NCI-H1048 (cell line): ENCODE measurements around the gene EME1.
A peak's percentile ranks its signal among the peaks of the same experiment; 100 is the strongest.
"Not testable (repeated sequence)": the region's sequence is repeated elsewhere in the genome, so short reads cannot be mapped to it uniquely, and the experiment has no call there.

ENCODE experiments used
- DNase-seq: peaks from one replicate; lab custom pipeline; 2025; lab: John Stamatoyannopoulos, UW

Gene EME1

DNA sequence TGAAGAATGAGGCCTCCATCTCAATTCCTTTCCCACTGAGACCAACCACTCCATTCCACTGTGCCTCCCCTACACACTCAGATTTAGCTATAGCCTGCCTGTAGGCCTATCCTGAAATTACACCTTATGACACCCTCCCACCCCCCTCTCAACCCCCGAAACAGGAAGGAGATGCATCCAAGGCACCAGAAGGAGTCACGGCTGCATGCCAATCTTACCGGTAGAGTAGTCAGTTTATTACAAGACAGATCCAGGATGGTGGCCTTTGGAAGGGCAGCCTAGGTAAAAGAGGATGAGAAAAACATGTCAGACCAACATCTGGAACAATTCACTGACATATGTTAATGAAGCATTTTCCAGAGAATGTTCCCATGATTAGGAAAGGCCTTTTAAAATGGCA lies 21.7 kb downstream of the EME1 start:
- no peak for DNase-seq

DNA sequence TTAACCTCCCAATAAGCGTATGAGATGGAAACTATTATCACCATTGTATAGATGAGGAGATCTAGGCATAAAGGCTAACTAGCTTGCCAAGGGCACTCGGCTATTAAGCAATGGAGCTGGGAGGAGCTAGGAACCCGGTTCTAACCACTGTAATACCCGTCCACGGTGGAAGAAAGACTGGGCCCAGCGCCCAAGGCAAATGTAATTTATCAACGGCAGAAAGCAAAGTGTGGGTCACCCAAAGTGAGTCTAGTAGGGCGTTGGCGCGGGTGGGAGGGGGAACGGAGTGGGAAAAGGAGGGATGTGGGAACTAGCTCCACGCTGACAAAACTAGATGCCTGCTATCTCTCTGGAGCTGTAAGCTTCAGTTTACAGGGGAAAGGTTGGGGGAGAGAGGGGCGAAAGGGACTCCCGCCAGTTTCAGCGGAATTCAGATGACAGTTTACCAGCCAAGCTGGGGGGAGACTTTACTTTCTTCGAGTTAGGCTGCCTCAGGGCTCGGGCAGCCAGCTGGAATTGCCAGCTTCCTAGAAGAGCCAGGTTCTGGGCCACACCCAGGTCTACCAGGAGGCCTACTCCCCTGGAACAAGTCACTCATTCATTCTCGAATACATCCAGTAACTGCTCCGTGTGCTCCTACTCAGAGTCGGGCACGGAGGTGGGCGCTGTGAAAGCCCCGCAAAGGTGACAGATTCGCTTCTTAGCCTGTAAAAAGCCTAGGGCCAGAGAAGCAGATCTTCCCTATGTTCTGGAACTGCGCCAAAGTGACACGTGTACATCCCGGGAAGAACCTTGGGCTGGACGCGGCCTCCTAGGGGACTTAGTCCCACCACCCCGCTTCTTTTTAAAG lies 23.5 kb downstream of the EME1 start:
- no peak for DNase-seq

DNA sequence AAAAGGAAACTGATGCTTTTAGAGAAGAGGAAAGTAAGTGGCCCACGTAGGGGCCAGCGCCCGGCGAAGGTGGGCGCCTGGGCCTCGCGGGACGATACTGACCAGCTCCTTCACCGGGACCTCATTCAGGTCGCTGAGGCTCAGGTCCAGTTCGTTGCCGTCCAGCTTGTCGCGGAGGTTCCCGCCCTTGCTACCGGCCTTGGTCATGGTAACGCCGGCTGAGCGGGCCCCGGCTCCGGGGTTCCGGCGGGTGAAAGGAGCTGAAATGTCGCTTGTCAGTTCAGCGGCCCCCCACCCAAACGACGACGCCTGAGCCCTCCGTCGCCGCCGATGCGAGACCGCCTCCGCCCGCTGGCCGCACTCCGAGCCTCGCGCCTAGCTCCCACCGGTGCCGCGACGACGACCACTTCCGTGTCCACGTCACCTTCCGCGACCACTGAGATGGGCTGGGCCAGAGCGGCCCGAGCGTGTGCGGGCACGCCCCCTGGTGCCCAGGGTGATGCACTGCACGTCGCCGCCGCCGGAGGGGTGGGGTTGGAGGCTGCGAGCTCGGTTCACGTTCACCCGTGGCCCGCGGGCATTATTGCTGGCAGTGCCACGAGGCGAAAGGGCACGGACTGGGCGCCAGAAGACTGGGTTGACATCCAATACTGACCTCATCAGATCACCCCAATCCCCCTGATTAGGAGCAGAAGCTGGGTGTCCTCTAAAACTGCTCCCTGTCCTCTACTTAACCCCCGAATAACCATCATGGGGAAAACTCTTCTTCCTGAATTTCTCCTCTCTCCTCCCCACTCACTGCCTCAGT lies 24.3 kb downstream of the EME1 start, which contains the start of gene LRRC59:
Gene LRRC59, minus strand, starts transcription at position 413 of the 808 bp plus-strand sequence. Its CDS starts 206 bp downstream, at position 207.
- peak; percentile 71 for DNase-seq

DNA sequence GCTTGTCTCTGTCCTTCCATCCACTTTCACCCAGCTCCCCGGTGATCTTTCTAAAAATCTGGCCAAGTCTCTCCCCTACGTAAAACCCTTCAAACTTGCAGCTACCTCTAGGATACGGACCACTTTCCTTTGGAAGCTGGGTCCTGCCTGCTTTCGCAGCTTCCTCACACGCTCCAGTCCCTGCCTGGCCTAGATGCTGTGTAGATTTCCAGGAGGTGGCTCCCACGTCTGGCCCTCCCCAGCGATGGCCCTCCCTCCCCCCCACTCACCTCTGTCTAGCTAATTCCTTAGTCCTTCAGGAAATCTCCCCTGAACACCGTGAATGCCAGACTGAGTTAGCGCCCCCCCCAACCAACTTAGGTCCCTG lies 24.9 kb downstream of the EME1 start:
- no peak for DNase-seq

DNA sequence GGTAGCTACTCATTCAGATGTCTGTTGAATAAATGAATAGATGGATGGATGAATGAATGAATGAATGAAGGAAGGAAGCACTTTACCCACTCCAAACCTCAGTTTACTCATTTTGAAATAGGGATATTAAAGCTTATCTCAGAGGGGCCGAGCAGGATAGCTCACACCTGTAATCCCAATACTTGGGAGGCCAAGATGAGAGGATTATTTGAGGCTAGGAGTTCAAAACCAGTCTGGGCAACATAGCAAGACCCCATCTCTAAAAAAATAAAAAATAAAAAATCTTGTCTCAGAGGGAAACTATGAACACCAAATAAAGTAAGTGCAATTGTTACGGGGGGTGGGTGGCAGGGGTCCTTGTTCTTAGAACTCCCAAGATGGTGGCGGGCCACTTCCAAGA lies 25.6 kb downstream of the EME1 start:
- not testable (repeated sequence) for DNase-seq

DNA sequence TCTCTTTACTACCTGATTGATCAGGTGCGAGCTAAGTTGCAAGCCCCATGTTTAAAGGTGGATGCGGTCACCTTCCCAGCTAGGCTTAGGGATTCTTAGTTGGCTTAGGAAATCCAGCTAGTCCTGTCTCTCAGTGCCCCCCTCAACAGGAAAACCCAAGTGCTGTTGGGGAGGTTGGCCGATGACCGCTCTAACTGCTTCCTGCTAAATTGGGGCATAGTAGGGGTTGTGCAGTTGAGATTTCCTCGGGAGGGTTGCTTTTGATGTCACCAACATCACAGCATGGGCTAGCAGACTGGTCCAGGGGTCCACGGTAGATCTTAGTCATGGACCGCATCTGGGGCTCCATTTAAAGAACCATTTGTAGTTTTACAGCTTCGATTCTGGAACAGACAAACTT lies 26.6 kb downstream of the EME1 start:
- not testable (repeated sequence) for DNase-seq

DNA sequence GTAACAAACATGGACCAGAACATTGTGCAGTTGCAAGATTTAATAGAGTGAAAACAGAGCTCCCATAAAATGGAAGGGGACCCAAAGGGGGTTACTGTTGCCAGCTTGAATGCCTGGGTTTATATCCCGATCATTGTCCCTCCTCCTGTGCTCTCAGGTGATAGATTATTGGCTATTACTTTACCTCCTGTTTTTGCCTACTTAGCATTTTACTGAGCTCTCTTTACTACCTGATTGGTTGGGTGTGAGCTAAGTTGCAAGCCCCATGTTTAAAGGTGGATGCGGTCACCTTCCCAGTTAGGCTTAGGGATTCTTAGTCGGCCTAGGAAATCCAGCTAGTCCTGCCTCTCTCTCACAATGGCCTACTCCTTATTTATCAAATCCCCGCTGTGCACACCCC lies 32.3 kb downstream of the EME1 start:
- DNase-seq = not testable (repeated sequence)

DNA sequence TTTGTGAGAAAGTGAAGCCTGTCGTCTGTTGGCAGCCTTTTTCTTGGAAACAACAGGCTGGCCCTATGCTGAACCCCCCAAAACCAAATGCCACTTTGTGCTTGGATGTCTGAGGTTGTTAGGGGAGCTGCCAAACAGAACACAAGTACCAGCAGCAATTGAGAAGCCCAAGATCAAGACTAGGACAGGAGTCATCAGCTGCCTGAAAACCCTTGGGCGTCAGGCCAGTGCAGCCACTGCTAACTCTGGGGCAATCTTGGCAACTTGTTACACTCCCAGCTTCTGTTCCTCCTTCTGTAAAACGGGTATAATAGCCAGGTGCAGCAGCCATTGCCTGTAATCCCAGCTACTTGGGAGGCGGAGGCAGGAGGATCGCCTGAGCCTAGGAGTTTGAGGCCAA lies 33.5 kb downstream of the EME1 start:
- no peak for DNase-seq

DNA sequence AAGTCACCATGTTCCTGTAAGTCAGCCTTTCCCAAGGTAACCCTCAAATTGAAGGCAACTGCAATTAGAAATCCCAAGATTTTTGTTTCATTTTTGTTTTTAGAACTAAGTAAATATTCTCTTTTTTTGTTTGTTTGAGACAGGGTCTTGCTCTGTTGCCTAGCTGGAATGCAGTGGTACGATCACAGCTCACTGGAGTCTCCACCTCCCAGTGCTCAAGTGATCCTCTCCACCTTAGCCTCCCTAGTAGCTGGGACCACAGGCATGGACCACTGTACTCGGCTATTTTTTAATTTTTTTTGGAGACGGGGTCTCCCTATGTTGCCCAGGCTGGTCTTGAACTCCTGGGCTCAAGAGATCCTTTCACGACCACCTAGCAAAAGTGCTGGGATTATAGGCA lies 34.9 kb downstream of the EME1 start:
- DNase-seq = no peak

DNA sequence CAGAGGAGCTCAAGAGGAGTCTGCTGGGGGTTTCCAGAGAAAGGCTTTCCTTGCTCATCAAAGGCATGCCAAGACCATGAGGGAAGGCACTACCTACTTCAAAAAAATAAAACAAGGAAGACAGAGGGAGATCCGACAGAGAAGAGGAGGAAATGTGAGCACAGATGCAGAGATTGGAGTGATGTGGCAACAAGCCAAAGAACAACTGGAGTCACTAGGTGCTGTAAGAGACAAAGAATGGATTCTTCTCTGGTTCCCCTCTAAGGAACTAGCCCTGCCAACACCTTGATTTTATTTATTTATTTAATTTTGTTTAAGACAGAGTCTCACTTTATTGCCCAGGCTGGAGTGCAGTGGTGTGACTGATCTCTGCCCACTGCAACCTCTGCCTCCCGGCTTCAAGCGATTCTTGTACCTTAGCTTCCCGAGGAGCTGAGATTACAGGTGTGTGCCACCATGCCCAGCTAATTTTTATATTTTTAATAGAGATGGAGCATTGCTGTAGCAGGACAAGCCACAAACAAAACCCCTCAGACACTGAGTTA lies 39.2 kb downstream of the EME1 start:
- DNase-seq = no peak

DNA sequence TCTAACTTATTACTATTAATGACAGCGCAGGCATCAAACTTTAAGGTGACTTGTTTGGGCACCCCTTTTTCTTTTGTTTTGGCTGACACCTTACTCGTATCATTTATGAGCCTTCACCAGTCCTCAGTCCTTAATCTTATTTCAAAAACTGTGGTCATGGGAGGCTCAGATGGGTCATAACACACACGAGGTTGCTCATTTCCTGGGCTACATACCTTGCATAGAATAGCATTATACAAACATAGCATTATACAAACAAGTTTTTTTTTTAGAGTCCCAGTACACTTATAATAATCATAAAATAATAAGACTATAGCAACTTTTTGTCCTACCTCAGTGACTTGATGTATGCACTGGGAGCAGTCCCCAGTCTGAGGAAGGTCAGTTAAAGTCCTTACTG lies 41.8 kb downstream of the EME1 start:
- DNase-seq = no peak

DNA sequence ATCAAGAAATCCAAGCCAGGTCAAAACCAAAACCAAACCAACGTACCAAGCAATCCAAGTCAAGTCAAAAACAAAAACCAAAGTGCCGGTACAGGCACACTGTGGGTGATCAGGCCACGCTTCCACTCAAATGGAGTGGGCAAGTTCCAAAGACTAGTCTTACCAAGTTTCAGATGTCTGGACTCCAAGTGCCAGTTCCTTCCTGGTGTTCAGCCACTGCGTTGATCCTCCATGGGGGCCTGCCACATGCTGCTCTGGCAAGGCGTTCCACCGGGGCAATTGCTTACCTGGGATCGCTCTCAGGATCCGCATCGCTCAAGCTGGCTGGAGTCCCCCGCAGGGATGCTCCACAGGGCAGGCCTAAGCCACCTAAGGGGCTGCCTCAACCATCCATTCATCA lies 46.5 kb downstream of the EME1 start:
- not testable (repeated sequence) for DNase-seq

DNA sequence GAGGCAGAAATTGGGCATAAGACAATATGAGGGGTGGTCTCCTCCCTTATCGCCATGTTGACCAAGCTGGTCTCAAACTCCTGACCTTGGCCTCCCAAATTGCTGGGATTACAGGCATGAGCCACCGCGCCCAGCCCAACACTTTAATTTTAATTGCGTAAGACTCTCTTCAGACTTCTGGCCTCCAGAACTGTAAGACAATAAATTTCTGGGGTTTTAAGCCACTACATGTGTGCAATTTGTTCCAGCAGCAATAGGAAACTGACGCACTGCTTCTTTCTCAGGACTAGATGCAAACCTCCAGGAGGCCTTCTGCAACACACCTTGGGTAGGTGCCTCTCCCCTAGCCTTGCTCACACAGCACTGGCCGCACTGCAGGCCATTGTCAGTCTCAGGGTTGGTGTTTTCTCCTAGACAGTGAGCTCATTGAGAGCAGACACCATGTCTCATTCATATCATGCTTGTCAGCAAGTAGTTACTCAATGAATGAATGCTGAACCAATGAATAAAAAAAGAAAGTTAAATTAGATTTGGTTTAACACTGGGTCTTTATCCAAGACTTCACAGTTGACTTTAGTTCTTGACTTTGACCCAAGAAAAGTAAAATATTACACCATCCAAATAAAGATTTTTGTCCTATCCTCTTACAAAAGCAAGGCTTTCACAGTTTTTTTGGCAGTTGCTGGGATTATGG lies 47.5 kb downstream of the EME1 start:
- no peak for DNase-seq

DNA sequence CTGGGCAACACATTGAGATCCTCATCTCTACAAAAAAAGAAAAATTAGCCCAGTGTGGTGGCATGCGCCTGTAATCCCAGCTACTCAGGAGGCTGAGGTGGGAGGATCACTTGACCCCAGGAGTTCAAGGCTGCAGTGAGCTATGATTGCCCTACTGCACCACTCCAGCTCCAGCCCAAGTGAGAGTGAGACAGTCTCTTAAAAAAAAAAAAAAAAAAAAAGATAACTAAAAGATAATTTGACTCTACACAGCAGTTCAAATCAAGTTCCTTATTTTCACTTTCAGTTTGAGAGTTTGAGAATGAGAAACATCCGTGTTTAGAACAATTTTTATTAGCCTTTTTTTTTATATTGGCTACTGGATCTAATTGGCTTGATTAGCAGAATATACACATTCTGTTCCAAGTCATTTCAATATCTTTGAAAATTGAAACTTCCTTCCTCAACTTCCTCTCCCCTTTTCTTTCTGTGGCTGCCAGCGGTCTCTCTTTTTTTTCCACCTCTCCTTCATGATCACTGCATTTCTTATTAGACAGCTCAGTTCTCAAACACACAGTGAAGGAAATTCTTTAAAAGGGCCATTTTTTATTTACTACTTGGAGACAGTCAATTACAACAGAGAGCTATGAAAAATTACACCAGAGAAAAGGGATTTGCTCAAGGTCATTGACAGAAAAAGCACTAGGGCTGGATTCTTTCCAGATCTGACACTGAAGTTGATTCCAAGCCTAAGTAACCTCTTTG lies 48.5 kb downstream of the EME1 start:
- DNase-seq = no peak

DNA sequence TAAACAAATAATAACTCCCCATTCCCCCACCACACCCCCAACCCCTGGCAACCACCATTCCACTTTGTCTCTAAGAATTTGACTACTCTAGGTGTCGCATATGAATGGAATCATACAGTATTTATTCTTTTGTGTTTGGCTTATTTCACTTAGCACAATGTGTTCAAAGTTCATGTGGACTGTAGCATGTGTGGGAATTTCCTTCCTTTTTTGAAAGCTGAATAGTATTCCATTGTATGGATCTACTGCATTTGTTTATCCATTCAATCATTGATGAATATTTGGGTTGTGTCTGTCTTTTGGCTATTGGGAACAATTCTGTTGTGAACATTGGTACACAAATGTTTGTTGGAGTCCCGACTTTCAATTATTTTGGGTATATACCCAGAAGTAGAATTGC lies 49.7 kb downstream of the EME1 start:
- DNase-seq = no peak

DNA sequence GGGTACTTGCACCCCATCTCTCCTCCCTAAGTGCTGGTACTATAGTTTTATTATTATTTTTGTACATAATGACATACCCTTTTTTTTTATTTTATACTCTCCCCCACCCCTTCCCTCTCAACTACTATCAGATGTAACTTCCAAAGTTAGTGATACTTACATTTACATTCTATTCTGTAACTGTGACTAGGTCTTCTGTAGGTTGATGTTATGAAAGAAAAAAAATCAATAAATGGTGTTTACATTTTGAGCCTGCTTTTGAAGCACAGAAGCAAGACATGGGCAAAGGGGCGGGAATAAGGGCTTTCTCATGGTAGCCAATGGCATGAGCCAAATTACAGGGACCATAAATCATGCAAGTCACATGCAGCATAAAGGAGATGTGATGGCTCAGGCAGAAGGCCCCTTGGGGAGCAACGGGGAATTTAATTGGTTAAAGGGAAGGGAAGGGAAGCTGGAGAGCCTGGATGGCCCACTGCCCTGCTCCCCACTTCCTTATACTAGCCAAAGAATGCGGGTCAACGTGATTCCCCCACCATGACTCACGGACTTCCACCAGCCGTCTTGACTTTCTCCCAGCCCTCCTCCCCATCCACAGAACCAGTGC lies 50.6 kb downstream of the EME1 start:
- no peak for DNase-seq

DNA sequence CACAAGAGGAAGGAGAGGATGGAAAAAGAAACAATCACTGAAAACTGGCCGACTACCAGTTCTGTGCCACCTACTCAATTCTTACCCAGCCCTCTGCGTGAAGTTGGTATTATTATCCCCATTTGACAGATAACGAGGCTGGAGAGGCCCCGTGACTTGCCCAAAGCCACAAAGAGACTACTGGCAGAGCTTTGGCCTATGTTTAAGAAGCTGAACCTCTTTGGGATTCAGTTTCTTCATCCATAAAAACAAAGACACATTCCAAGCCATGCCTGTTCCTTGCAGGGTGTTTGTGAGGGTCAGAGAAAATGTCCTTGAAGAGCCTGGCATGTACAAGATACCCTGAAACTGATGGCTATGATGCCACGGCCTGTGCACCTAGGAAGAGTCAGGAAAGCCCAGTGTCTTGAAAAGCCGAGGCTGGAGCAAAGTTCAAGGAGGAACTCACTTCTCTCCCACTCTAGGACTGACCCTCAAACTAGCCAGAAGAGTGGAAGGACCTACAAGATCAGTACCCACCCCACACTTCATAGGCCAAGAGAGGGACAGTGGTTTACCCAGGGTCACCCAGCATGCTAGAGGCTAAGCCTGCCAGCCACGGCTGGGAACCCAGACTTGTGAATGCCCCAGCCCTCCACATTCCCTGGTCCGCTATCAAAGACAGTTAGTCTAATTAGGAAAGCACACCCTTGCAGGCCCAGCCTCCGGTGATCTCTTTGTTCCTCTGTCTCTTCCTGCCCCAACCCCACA lies 51.4 kb downstream of the EME1 start:
- no peak for DNase-seq

DNA sequence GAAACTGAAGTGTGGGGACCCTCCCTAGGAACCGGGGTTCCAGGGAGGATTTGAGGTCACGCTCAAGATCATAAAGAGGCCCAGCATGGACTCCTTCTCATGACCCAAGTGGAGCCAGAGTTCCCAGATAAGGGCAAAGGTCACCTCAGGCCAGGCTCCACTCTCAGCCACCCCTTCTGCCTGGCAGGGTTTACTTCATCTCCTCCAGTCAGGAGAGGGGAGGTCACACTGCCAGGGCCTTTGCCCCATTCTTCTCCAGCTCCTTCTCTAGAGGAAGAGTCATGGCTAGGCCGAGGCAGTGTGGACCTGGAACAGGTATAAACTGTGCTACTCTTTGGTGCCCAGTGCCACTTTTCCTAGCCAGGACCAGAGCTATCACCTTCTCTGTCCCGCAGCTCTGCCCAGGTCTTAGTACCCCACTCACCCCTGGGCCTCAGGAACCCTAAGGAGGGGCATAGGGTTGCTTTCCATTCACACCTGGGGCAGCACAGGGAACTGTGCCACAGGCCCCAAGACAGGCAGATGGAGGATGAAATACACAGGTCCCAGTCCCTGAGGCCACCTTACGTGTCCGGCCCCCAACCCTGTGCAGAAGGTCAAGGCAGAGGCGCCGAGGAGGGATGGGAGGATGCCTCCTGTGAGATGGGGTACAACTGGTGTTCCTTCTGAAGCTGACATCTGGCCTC lies 52.1 kb downstream of the EME1 start:
- DNase-seq = no peak

DNA sequence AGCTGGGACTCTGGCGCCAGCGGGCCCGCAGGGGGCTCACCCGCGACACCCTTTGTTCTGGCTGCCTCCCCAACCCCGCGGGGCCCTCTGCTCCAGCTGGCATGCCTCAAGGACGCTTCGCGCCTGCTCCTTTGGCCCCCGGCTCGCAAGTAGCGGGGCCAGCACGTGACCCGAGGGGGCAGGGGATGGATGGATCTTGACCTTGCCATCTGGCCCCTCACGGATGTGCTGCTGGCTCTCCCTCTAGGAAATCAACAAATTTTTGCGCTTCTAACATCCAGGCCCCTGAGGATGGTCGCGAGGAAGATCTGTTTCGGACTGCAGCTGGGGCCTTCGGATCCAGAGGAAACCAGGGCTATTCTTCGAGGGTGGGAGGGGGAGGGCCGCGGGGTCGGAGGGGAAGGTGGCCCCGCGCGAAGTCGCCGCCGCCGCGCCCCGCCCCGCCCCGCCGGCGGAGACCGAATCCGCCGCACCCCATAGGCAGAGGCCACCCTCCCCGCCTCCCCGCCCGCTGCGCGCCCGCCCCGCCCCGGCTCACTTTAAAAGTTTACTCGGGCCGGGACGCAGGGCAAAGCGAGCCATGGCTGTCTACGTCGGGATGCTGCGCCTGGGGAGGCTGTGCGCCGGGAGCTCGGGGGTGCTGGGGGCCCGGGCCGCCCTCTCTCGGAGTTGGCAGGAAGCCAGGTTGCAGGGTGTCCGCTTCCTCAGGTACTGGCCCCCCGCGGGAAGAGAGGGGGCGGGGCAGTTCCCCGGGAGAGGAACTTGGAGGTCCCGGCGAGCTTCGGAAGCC lies 52.8 kb downstream of the EME1 start, which contains the start of gene ACSF2:
Gene ACSF2, plus strand, starts transcription at position 537 of the 790 bp plus-strand sequence. Its CDS starts 44 bp downstream, at position 581.
- DNase-seq = no peak
